GM23338 (cell line): Measurements from ENCODE around the gene UQCC2.

Experiments used
- CREB1 ChIP-seq: fragments of 250-450 bp; sonication (Bioruptor Pico); IDR thresholded peaks from 2 replicates; pipeline ENCODE4 v1.5.0; 2020; ENCODE audit warnings: low read depth, mild to moderate bottlenecking, moderate library complexity
- EZH2 ChIP-seq: fragments of 200-600 bp; sonication (generic); IDR thresholded peaks from one replicate; pipeline ENCODE4 v1.8.0; 2017; ENCODE audit warnings: antibody characterized with exemption, mild to moderate bottlenecking, low read depth; ENCODE audit not compliant: unreplicated experiment
- EZH2phosphoT487 ChIP-seq: fragments of 200-600 bp; sonication (generic); IDR thresholded peaks from one replicate; pipeline ENCODE4 v1.8.1; 2018; ENCODE audit warnings: antibody characterized with exemption; ENCODE audit not compliant: unreplicated experiment
- JUNB ChIP-seq: IDR thresholded peaks from one replicate; pipeline ENCODE4 v1.6.1; 2016; ENCODE audit warnings: antibody characterized with exemption; ENCODE audit not compliant: unreplicated experiment
- POLR2AphosphoS5 ChIP-seq: IDR thresholded peaks from 2 replicates; pipeline ENCODE4 v1.6.1; 2016; ENCODE audit warnings: antibody characterized with exemption, low read depth
- STAT1 ChIP-seq: IDR thresholded peaks from one replicate; pipeline ENCODE4 v1.6.1; 2016; ENCODE audit warnings: antibody characterized with exemption; ENCODE audit not compliant: unreplicated experiment
- ZNF114 ChIP-seq: fragments of 250-450 bp; sonication (Bioruptor Pico); IDR thresholded peaks from 2 replicates; pipeline ENCODE4 v1.5.0; 2020; ENCODE audit warnings: mild to moderate bottlenecking, moderate library complexity
- ZNF462 ChIP-seq: fragments of 250-450 bp; sonication (Bioruptor Pico); IDR thresholded peaks from 2 replicates; pipeline ENCODE4 v1.5.0; 2020; ENCODE audit warnings: mild to moderate bottlenecking, moderate library complexity
- TF ChIP-seq, protein P1 (sequence below), 2 experiments: fragments of 200-600 bp in 1 of 2; sonication (generic) in 1 of 2; conservative IDR thresholded peaks; 2 replicates each; pipeline versions ENCODE4 v1.5.1 to v1.6.1; 2016 to 2017; ENCODE audit warnings: antibody characterized with exemption in 2 of 2, low read depth in 2 of 2, mild to moderate bottlenecking in 2 of 2, moderate library complexity in 1 of 2
- TF ChIP-seq, protein P2 (sequence below): IDR thresholded peaks from one replicate; pipeline ENCODE4 v1.6.1; 2018; ENCODE audit warnings: antibody characterized with exemption; ENCODE audit not compliant: unreplicated experiment
- TF ChIP-seq, protein P3 (sequence below): IDR thresholded peaks from 2 replicates; pipeline ENCODE4 v1.6.1; 2016; ENCODE audit warnings: antibody characterized with exemption

DNA sequence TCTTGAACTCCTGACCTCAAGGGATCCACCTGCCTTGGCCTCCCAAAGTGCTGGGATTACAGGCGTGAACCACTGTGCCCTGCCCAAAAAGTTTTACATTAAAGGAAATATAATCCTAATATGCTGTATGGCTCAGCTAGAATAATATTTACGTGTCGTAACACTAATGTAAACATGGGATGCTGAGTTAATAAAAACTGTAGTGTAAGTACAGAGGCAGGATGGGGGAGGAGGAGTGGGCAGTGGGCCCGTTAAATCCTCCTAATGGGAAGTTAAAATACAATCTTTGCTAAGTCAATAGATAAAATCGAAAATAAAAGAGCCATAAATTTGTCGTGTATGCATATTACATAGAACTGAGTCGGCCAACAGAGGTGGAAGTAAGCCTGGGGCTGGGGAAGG, 47.3 kb upstream of the UQCC2 start:
- TF ChIP-seq, protein P1, sequence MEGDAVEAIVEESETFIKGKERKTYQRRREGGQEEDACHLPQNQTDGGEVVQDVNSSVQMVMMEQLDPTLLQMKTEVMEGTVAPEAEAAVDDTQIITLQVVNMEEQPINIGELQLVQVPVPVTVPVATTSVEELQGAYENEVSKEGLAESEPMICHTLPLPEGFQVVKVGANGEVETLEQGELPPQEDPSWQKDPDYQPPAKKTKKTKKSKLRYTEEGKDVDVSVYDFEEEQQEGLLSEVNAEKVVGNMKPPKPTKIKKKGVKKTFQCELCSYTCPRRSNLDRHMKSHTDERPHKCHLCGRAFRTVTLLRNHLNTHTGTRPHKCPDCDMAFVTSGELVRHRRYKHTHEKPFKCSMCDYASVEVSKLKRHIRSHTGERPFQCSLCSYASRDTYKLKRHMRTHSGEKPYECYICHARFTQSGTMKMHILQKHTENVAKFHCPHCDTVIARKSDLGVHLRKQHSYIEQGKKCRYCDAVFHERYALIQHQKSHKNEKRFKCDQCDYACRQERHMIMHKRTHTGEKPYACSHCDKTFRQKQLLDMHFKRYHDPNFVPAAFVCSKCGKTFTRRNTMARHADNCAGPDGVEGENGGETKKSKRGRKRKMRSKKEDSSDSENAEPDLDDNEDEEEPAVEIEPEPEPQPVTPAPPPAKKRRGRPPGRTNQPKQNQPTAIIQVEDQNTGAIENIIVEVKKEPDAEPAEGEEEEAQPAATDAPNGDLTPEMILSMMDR (conservative IDR thresholded peaks at IDR 0.05; ENCODE audit: low read depth in 2 of 2): no peak
- no peak for TF ChIP-seq EZH2
- no peak for TF ChIP-seq POLR2AphosphoS5
- TF ChIP-seq, protein P2, sequence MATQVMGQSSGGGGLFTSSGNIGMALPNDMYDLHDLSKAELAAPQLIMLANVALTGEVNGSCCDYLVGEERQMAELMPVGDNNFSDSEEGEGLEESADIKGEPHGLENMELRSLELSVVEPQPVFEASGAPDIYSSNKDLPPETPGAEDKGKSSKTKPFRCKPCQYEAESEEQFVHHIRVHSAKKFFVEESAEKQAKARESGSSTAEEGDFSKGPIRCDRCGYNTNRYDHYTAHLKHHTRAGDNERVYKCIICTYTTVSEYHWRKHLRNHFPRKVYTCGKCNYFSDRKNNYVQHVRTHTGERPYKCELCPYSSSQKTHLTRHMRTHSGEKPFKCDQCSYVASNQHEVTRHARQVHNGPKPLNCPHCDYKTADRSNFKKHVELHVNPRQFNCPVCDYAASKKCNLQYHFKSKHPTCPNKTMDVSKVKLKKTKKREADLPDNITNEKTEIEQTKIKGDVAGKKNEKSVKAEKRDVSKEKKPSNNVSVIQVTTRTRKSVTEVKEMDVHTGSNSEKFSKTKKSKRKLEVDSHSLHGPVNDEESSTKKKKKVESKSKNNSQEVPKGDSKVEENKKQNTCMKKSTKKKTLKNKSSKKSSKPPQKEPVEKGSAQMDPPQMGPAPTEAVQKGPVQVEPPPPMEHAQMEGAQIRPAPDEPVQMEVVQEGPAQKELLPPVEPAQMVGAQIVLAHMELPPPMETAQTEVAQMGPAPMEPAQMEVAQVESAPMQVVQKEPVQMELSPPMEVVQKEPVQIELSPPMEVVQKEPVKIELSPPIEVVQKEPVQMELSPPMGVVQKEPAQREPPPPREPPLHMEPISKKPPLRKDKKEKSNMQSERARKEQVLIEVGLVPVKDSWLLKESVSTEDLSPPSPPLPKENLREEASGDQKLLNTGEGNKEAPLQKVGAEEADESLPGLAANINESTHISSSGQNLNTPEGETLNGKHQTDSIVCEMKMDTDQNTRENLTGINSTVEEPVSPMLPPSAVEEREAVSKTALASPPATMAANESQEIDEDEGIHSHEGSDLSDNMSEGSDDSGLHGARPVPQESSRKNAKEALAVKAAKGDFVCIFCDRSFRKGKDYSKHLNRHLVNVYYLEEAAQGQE: no peak
- TF ChIP-seq, protein P3, sequence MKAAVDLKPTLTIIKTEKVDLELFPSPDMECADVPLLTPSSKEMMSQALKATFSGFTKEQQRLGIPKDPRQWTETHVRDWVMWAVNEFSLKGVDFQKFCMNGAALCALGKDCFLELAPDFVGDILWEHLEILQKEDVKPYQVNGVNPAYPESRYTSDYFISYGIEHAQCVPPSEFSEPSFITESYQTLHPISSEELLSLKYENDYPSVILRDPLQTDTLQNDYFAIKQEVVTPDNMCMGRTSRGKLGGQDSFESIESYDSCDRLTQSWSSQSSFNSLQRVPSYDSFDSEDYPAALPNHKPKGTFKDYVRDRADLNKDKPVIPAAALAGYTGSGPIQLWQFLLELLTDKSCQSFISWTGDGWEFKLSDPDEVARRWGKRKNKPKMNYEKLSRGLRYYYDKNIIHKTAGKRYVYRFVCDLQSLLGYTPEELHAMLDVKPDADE: no peak
- no peak for TF ChIP-seq EZH2phosphoT487
- TF ChIP-seq CREB1 (CRISPR knock-in tag): no peak
- no peak for TF ChIP-seq JUNB
- TF ChIP-seq ZNF114 (CRISPR knock-in tag): no peak
- TF ChIP-seq ZNF462 (CRISPR knock-in tag): no peak
- no peak for TF ChIP-seq STAT1
